Activated B cell treated with CpG ODN at 0.5 μM for 24 hours (primary cell): ENCODE data around the gene KIAA1586. TPM values are rescaled to one million over a fixed set of nuclear protein-coding genes. Genes with fewer than 3 reads are reported as not detected.

Experiments used
- ATAC-seq: fragments of 200-7000 bp; cut with Tn5 transposase; one replicate; pipeline ENCODE4 v1.10.0; 2021; ENCODE audit warnings: low read depth, mild to moderate bottlenecking, moderate library complexity
- CTCF ChIA-PET: fragments of 350-600 bp; sonication (Branson Sonifier 250); formaldehyde crosslinking; loops from one replicate; lab custom pipeline; 2021; ENCODE audit warnings: antibody characterized with exemption; lab: Charles Lee
- POLR2A ChIA-PET: fragments of 350-600 bp; sonication (Branson Sonifier 250); formaldehyde crosslinking; loops from one replicate; lab custom pipeline; 2021; ENCODE audit warnings: antibody characterized with exemption; lab: Charles Lee
- DNase-seq: peaks from one replicate; pipeline ENCODE4 v3.0.0; 2022
- H3K27ac Mint-ChIP-seq: one replicate; pipeline ENCODE4 v1.8.0; 2020; ENCODE audit warnings: mixed read lengths
- H3K27me3 Mint-ChIP-seq: one replicate; pipeline ENCODE4 v1.8.0; 2021; ENCODE audit warnings: mixed read lengths
- H3K36me3 Mint-ChIP-seq: one replicate; pipeline ENCODE4 v1.8.0; 2021; ENCODE audit warnings: low read depth, mixed read lengths
- H3K4me1 Mint-ChIP-seq: one replicate; pipeline ENCODE4 v1.8.0; 2021; ENCODE audit warnings: mixed read lengths
- H3K4me3 Mint-ChIP-seq: one replicate; pipeline ENCODE4 v1.8.0; 2020; ENCODE audit warnings: mild to moderate bottlenecking, mixed read lengths
- H3K9me3 Mint-ChIP-seq: one replicate; pipeline ENCODE4 v1.8.0; 2020; ENCODE audit warnings: mixed read lengths
- CTCF ChIP-seq: fragments of 200-600 bp; IDR thresholded peaks from one replicate; pipeline ENCODE4 v1.8.0; 2022; ENCODE audit warnings: antibody characterized with exemption, mild to moderate bottlenecking
- intact Hi-C: fragments of 100-400 bp; cut with micrococcal nuclease; formaldehyde crosslinking; loops from one replicate; pipeline ENCODE4 v1.15.1; 2024
- total RNA-seq: library from RNA; stranded (reverse); gene quantifications from 2 replicates; pipeline ENCODE4 v1.2.3, GENCODE V29; 2022

KIAA1586 gene
- total RNA-seq, 1 donor from 2014 or later: 15.2 TPM

GRCh38 chr6:57069920-57070331, 23.4 kb downstream of the KIAA1586 start:
- Mint-ChIP-seq H3K36me3 (peaks cover 4% of the 10 kb centered on the region), H3K27ac (no peak overlapping the region), H3K9me3 (no peaks in the 10 kb centered on the region), H3K4me3 (no peak overlapping the region), H3K27me3 (no peaks in the 10 kb centered on the region), H3K4me1 (peaks cover 3% of the 10 kb centered on the region)
- ChIA-PET CTCF (no interaction called here), POLR2A (no interaction called here)
- intact Hi-C loops: no loop called here
- ATAC-seq (no peak), DNase-seq (no peak)
- TF ChIP-seq CTCF: no peak

GRCh38 chr6:57072108-57072507, 25.6 kb downstream of the KIAA1586 start:
- DNase-seq (no peak), ATAC-seq (no peak)
- no peak for TF ChIP-seq CTCF
- CTCF ChIA-PET: no interaction called here
- Mint-ChIP-seq H3K36me3 (peaks cover 3% of the 10 kb centered on the region), H3K4me3 (no peak overlapping the region), H3K9me3 (no peaks in the 10 kb centered on the region), H3K27me3 (no peaks in the 10 kb centered on the region), H3K27ac (no peak overlapping the region), H3K4me1 (no peaks in the 10 kb centered on the region)
- intact Hi-C loops: no loop called here
- POLR2A ChIA-PET: no interaction called here

GRCh38 chr6:57074383-57074782, 27.9 kb downstream of the KIAA1586 start:
- no peak for TF ChIP-seq CTCF
- POLR2A ChIA-PET: no interaction called here

GRCh38 chr6:57075092-57075491, 28.6 kb downstream of the KIAA1586 start:
- ATAC-seq (no peak), DNase-seq (no peak)
- POLR2A ChIA-PET: no interaction called here
- TF ChIP-seq CTCF: no peak
- intact Hi-C loops: no loop called here
- Mint-ChIP-seq H3K27me3 (no peaks in the 10 kb centered on the region), H3K4me1 (no peaks in the 10 kb centered on the region), H3K4me3 (no peak overlapping the region), H3K27ac (no peak overlapping the region), H3K9me3 (no peaks in the 10 kb centered on the region), H3K36me3 (peaks cover 1% of the 10 kb centered on the region)
- CTCF ChIA-PET: no interaction called here

More at GRCh38 chr6:57074383-57074782, 27.9 kb downstream of the KIAA1586 start:
- Mint-ChIP-seq H3K36me3 (peaks cover 1% of the 10 kb centered on the region), H3K4me3 (no peak overlapping the region), H3K4me1 (no peaks in the 10 kb centered on the region), H3K27ac (no peak overlapping the region), H3K9me3 (no peaks in the 10 kb centered on the region), H3K27me3 (no peaks in the 10 kb centered on the region)
- DNase-seq (no peak), ATAC-seq (no peak)
- intact Hi-C loops: no loop called here
- CTCF ChIA-PET: no interaction called here

GRCh38 chr6:57078531-57079207, 32.2 kb downstream of the KIAA1586 start:
- DNase-seq: no peak
- Mint-ChIP-seq H3K4me3 (no peak overlapping the region), H3K4me1 (no peaks in the 10 kb centered on the region), H3K9me3 (peaks cover 3% of the 10 kb centered on the region), H3K36me3 (peaks cover 1% of the 10 kb centered on the region), H3K27me3 (no peaks in the 10 kb centered on the region), H3K27ac (no peak overlapping the region)
- ChIA-PET CTCF (no interaction called here), POLR2A (no interaction called here)
- no peak for TF ChIP-seq CTCF
- ATAC-seq: no peak
- intact Hi-C loops: no loop called here
